IPS-20b (cell line): ENCODE measurements around the gene UPF1.
"Not testable (repeated sequence)": the region's sequence is repeated elsewhere in the genome, so short reads cannot be mapped to it uniquely, and the experiment has no call there.

Experiments
- H3K27ac ChIP-seq: one replicate; pipeline ENCODE4 v1.5.1; 2013; ENCODE audit warnings: low read length
- H3K27me3 ChIP-seq: 2 replicates; pipeline ENCODE4 v1.6.1; 2013; ENCODE audit warnings: mild to moderate bottlenecking, low read length, inconsistent platforms; ENCODE audit not compliant: insufficient read depth
- H3K36me3 ChIP-seq: 2 replicates; pipeline ENCODE4 v1.6.1; 2013; ENCODE audit warnings: low read depth, mild to moderate bottlenecking, inconsistent platforms, low read length, moderate library complexity; ENCODE audit not compliant: insufficient read depth
- H3K4me1 ChIP-seq: 2 replicates; pipeline ENCODE4 v1.6.1; 2013; ENCODE audit warnings: mild to moderate bottlenecking, control low read depth, inconsistent platforms, low read length, moderate library complexity; ENCODE audit not compliant: insufficient read depth
- H3K4me3 ChIP-seq: 2 replicates; pipeline ENCODE4 v1.5.1; 2013; ENCODE audit warnings: mild to moderate bottlenecking, low read length, inconsistent platforms
- H3K9ac ChIP-seq: 2 replicates; pipeline ENCODE4 v1.6.1; 2013; ENCODE audit warnings: low read depth, mild to moderate bottlenecking, inconsistent platforms, low read length, moderate library complexity
- H3K9me3 ChIP-seq: 2 replicates; pipeline ENCODE4 v1.6.1; 2013; ENCODE audit warnings: mild to moderate bottlenecking, low read depth, low read length, inconsistent platforms; ENCODE audit not compliant: insufficient read depth

UPF1 gene

GRCh38 chr19:18900700-18901481 is 69.1 kb downstream of the UPF1 start:
- H3K36me3 ChIP-seq: no peaks in the 10 kb centered on the region
- no peaks in the 10 kb centered on the region for H3K9me3 ChIP-seq
- no peak overlapping the region for H3K4me3 ChIP-seq
- no peak overlapping the region for H3K9ac ChIP-seq
- H3K27me3 ChIP-seq: peaks cover 13% of the 10 kb centered on the region
- H3K27ac ChIP-seq: no peak overlapping the region
- no peaks in the 10 kb centered on the region for H3K4me1 ChIP-seq

GRCh38 chr19:18901491-18901890 is 69.7 kb downstream of the UPF1 start:
- H3K27ac ChIP-seq: no peak overlapping the region
- no peaks in the 10 kb centered on the region for H3K4me1 ChIP-seq
- H3K9ac ChIP-seq: no peak overlapping the region
- H3K4me3 ChIP-seq: no peak overlapping the region
- H3K27me3 ChIP-seq: peaks cover 11% of the 10 kb centered on the region
- H3K36me3 ChIP-seq: no peaks in the 10 kb centered on the region
- no peaks in the 10 kb centered on the region for H3K9me3 ChIP-seq

GRCh38 chr19:18902519-18902918 is 70.8 kb downstream of the UPF1 start:
- H3K4me3 ChIP-seq, H3K36me3 ChIP-seq, H3K27ac ChIP-seq, H3K27me3 ChIP-seq, H3K9me3 ChIP-seq, H3K9ac ChIP-seq, H3K4me1 ChIP-seq: not testable (repeated sequence)

- Histone ChIP-seq H3K27me3 (no peaks in the 10 kb centered on the region), H3K27ac (no peak overlapping the region), H3K36me3 (peaks cover 4% of the 10 kb centered on the region; the same call in 1 of the 2 replicates), H3K9ac (no peak overlapping the region), H3K4me3 (no peak overlapping the region), H3K9me3 (no peaks in the 10 kb centered on the region), H3K4me1 (no peaks in the 10 kb centered on the region)
Measured at GRCh38 chr19:18903156-18904037, 71.6 kb downstream of the UPF1 start.

GRCh38 chr19:18904334-18905057 is 72.7 kb downstream of the UPF1 start:
- no peaks in the 10 kb centered on the region for H3K4me1 ChIP-seq
- H3K9ac ChIP-seq: no peak overlapping the region
- no peak overlapping the region for H3K27ac ChIP-seq
- H3K9me3 ChIP-seq: no peaks in the 10 kb centered on the region
- no peak overlapping the region for H3K4me3 ChIP-seq
- peaks cover 11% of the 10 kb centered on the region; the same call in 1 of the 2 replicates for H3K36me3 ChIP-seq
- H3K27me3 ChIP-seq: no peaks in the 10 kb centered on the region

GRCh38 chr19:18905058-18905456 is 73.3 kb downstream of the UPF1 start:
- H3K9me3 ChIP-seq: no peaks in the 10 kb centered on the region
- no peaks in the 10 kb centered on the region for H3K27me3 ChIP-seq
- H3K36me3 ChIP-seq: peaks cover 15% of the 10 kb centered on the region
- no peak overlapping the region for H3K9ac ChIP-seq
- H3K4me1 ChIP-seq: no peaks in the 10 kb centered on the region
- no peak overlapping the region for H3K4me3 ChIP-seq
- H3K27ac ChIP-seq: no peak overlapping the region

- H3K36me3 ChIP-seq: peaks cover 15% of the 10 kb centered on the region
Measured at GRCh38 chr19:18905513-18906236, 73.9 kb downstream of the UPF1 start.

GRCh38 chr19:18906605-18907519 is 75.1 kb downstream of the UPF1 start:
- no peaks in the 10 kb centered on the region for H3K27me3 ChIP-seq
- no peak overlapping the region for H3K27ac ChIP-seq
- peaks cover 15% of the 10 kb centered on the region for H3K36me3 ChIP-seq
- H3K4me1 ChIP-seq: no peaks in the 10 kb centered on the region
- H3K4me3 ChIP-seq: no peak overlapping the region
- no peak overlapping the region for H3K9ac ChIP-seq
- H3K9me3 ChIP-seq: no peaks in the 10 kb centered on the region

More at GRCh38 chr19:18905513-18906236, 73.9 kb downstream of the UPF1 start:
- H3K9ac ChIP-seq: no peak overlapping the region
- no peak overlapping the region for H3K4me3 ChIP-seq
- no peak overlapping the region for H3K27ac ChIP-seq
- no peaks in the 10 kb centered on the region for H3K4me1 ChIP-seq
- H3K9me3 ChIP-seq: no peaks in the 10 kb centered on the region
- H3K27me3 ChIP-seq: no peaks in the 10 kb centered on the region

GRCh38 chr19:18908917-18909619 is 77.3 kb downstream of the UPF1 start:
- H3K27ac ChIP-seq: no peak overlapping the region
- H3K36me3 ChIP-seq: peaks cover 20% of the 10 kb centered on the region
- no peaks in the 10 kb centered on the region for H3K4me1 ChIP-seq

GRCh38 chr19:18910010-18910409 is 78.3 kb downstream of the UPF1 start:
- Histone ChIP-seq H3K9ac (no peak overlapping the region), H3K36me3 (peaks cover 20% of the 10 kb centered on the region)

More at GRCh38 chr19:18908917-18909619, 77.3 kb downstream of the UPF1 start:
- H3K4me3 ChIP-seq: no peak overlapping the region
- H3K9ac ChIP-seq: no peak overlapping the region
- no peaks in the 10 kb centered on the region for H3K27me3 ChIP-seq
- no peaks in the 10 kb centered on the region for H3K9me3 ChIP-seq

More at GRCh38 chr19:18910010-18910409, 78.3 kb downstream of the UPF1 start:
- H3K27me3 ChIP-seq: no peaks in the 10 kb centered on the region
- no peak overlapping the region for H3K27ac ChIP-seq
- H3K9me3 ChIP-seq: no peaks in the 10 kb centered on the region
- no peak overlapping the region for H3K4me3 ChIP-seq
- H3K4me1 ChIP-seq: no peaks in the 10 kb centered on the region
